NCI-H2029 (cell line): Measurements from ENCODE around the gene CLNK.
A peak's percentile ranks its signal among the peaks of the same experiment; 100 is the strongest.
"Not testable (repeated sequence)": the region's sequence is repeated elsewhere in the genome, so short reads cannot be mapped to it uniquely, and the experiment has no call there.

Experiments
- DNase-seq: peaks from one replicate; lab custom pipeline; 2025; lab: John Stamatoyannopoulos, UW

CLNK gene

GRCh38 chr4:10659251-10659650, 25.3 kb downstream of the CLNK start:
- peak; percentile 18 for DNase-seq

GRCh38 chr4:10656988-10657387, 27.6 kb downstream of the CLNK start:
- DNase-seq, result no peak

- no peak for DNase-seq
These were observed 28.1 kb downstream of the CLNK start for GRCh38 chr4:10656420-10656819.

GRCh38 chr4:10655968-10656367, 28.6 kb downstream of the CLNK start:
- DNase-seq, result no peak

GRCh38 chr4:10648479-10648878, 36.1 kb downstream of the CLNK start:
- no peak for DNase-seq

GRCh38 chr4:10647846-10648245, 36.7 kb downstream of the CLNK start:
- DNase-seq, result no peak

- no peak for DNase-seq
These were observed 40.8 kb downstream of the CLNK start for GRCh38 chr4:10643600-10644425.

GRCh38 chr4:10640561-10641201, 43.9 kb downstream of the CLNK start:
- DNase-seq, result peak; percentile 74

GRCh38 chr4:10639664-10640063, 44.9 kb downstream of the CLNK start:
- DNase-seq, result no peak

- no peak for DNase-seq
These were observed 45.5 kb downstream of the CLNK start for GRCh38 chr4:10639100-10639499.

- no peak for DNase-seq
These were observed 49.5 kb downstream of the CLNK start for GRCh38 chr4:10635091-10635490.

- no peak for DNase-seq
These were observed 55.2 kb downstream of the CLNK start for GRCh38 chr4:10629394-10629793.

GRCh38 chr4:10625131-10625530, 59.4 kb downstream of the CLNK start:
- peak; percentile 94 for DNase-seq

- no peak for DNase-seq
These were observed 60.7 kb downstream of the CLNK start for GRCh38 chr4:10623862-10624261.

GRCh38 chr4:10623241-10623640, 61.3 kb downstream of the CLNK start:
- DNase-seq, result no peak

GRCh38 chr4:10622728-10623127, 61.8 kb downstream of the CLNK start:
- DNase-seq, result no peak

- DNase-seq, result peak; percentile 92
These were observed 63.6 kb downstream of the CLNK start for GRCh38 chr4:10620935-10621488.

- DNase-seq, result no peak
These were observed 64.7 kb downstream of the CLNK start for GRCh38 chr4:10619855-10620254.

- DNase-seq, result peak; percentile 97
These were observed 65.3 kb downstream of the CLNK start for GRCh38 chr4:10619220-10619619.

GRCh38 chr4:10614926-10615325, 69.6 kb downstream of the CLNK start:
- DNase-seq, result not testable (repeated sequence)

- no peak for DNase-seq
These were observed 70.6 kb downstream of the CLNK start for GRCh38 chr4:10613926-10614478.

- DNase-seq, result no peak
These were observed 72.1 kb downstream of the CLNK start for GRCh38 chr4:10612476-10612875.

GRCh38 chr4:10611673-10612072, 72.9 kb downstream of the CLNK start:
- DNase-seq, result no peak
